NCI-H2227 treated with DMSO at 0.1 percent for 48 hours (cell line): ENCODE data around the gene ASPSCR1.
A peak's percentile ranks its signal among the peaks of the same experiment; 100 is the strongest.
"Not testable (repeated sequence)": the region's sequence is repeated elsewhere in the genome, so short reads cannot be mapped to it uniquely, and the experiment has no call there.

ENCODE experiments used
- DNase-seq: peaks from one replicate; lab custom pipeline; 2025; lab: John Stamatoyannopoulos, UW

The ASPSCR1 gene

GRCh38 chr17:81941484-81942166, 35.8 kb upstream of the ASPSCR1 start:
- DNase-seq = peak; percentile 35

GRCh38 chr17:81942167-81942553, 35.3 kb upstream of the ASPSCR1 start:
- DNase-seq = no peak

GRCh38 chr17:81944858-81945257, 32.6 kb upstream of the ASPSCR1 start:
- no peak for DNase-seq

GRCh38 chr17:81947189-81947588, 30.2 kb upstream of the ASPSCR1 start, which contains the start of gene MYADML2:
Gene MYADML2, minus strand, starts transcription at chr17:81947233. Its CDS starts 5,492 bp downstream, at chr17:81941741.
- DNase-seq = no peak

GRCh38 chr17:81948635-81949378, 28.6 kb upstream of the ASPSCR1 start:
- DNase-seq = no peak

- DNase-seq = no peak
These were observed 26.9 kb upstream of the ASPSCR1 start for GRCh38 chr17:81950501-81950900.

- no peak for DNase-seq
These were observed 25.4 kb upstream of the ASPSCR1 start for GRCh38 chr17:81951785-81952684.

GRCh38 chr17:81952792-81953228, 24.6 kb upstream of the ASPSCR1 start:
- DNase-seq = no peak

GRCh38 chr17:81953443-81953842, 24.0 kb upstream of the ASPSCR1 start:
- not testable (repeated sequence) for DNase-seq

- DNase-seq = no peak
These were observed 23.0 kb upstream of the ASPSCR1 start for GRCh38 chr17:81954131-81955057.

- no peak for DNase-seq
These were observed 22.3 kb upstream of the ASPSCR1 start for GRCh38 chr17:81955058-81955681.

GRCh38 chr17:81955756-81956544, 21.5 kb upstream of the ASPSCR1 start:
- no peak for DNase-seq

- DNase-seq = no peak
These were observed 20.5 kb upstream of the ASPSCR1 start for GRCh38 chr17:81956607-81957589.

GRCh38 chr17:81957691-81958432, 19.6 kb upstream of the ASPSCR1 start:
- DNase-seq = no peak

- no peak for DNase-seq
These were observed 18.6 kb upstream of the ASPSCR1 start for GRCh38 chr17:81958633-81959342.

- DNase-seq = peak; percentile 50
These were observed 17.9 kb upstream of the ASPSCR1 start for GRCh38 chr17:81959362-81960129.
